GM10248 (cell line): ENCODE data around the gene PITPNC1.

Experiments
- CTCF ChIA-PET: fragments of 300-600 bp; sonication (Branson Sonifier 250); formaldehyde crosslinking; extraction: SDS; loops from one replicate; lab custom pipeline; 2021; ENCODE audit warnings: antibody characterized with exemption; lab: Yijun Ruan, JAX
- POLR2A ChIA-PET: fragments of 350-650 bp; sonication (Branson Sonifier 250); formaldehyde crosslinking; extraction: SDS; loops from one replicate; lab custom pipeline; 2020; ENCODE audit warnings: antibody characterized with exemption; lab: Yijun Ruan, JAX
- DNase-seq: peaks from one replicate; pipeline ENCODE4 v3.0.0; 2012; ENCODE audit errors: extremely low spot score
- TF ChIP-seq, protein P1 (sequence below): IDR thresholded peaks from 2 replicates; pipeline ENCODE4 v1.5.1; 2012; ENCODE audit warnings: mild to moderate bottlenecking, low read depth; ENCODE audit errors: extremely low read depth, missing control alignments, control extremely low read depth

Gene PITPNC1

DNA sequence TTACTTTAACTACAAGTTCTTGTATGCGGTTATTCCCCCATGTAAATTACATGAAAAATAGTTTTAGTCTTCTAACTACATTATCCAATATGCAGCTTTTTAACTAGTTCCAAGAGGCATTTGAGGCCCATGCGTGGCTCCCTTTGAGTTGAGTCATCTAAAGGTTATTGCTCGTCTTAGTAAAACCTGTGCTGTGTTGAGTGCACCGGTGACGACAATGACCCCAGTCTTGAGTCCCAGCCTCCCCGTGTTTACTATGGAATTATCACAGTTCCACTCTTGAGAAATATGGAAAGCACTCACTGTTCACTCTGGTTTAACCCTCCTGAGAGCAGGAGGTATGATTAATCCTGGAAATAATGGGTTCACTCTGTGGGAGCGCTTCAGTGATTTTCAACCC lies 119.2 kb downstream of the PITPNC1 start:
- CTCF ChIA-PET = interaction anchor here (1.3 to 2.7 kb wide), 4 partner anchors 9 to 21 kb away, joined by 3 to 13 read pairs (median 3); no protein-coding TSS in a partner anchor
- POLR2A ChIA-PET = no interaction called here
- TF ChIP-seq, protein P1, sequence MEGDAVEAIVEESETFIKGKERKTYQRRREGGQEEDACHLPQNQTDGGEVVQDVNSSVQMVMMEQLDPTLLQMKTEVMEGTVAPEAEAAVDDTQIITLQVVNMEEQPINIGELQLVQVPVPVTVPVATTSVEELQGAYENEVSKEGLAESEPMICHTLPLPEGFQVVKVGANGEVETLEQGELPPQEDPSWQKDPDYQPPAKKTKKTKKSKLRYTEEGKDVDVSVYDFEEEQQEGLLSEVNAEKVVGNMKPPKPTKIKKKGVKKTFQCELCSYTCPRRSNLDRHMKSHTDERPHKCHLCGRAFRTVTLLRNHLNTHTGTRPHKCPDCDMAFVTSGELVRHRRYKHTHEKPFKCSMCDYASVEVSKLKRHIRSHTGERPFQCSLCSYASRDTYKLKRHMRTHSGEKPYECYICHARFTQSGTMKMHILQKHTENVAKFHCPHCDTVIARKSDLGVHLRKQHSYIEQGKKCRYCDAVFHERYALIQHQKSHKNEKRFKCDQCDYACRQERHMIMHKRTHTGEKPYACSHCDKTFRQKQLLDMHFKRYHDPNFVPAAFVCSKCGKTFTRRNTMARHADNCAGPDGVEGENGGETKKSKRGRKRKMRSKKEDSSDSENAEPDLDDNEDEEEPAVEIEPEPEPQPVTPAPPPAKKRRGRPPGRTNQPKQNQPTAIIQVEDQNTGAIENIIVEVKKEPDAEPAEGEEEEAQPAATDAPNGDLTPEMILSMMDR = no peak
- DNase-seq = no peak

DNA sequence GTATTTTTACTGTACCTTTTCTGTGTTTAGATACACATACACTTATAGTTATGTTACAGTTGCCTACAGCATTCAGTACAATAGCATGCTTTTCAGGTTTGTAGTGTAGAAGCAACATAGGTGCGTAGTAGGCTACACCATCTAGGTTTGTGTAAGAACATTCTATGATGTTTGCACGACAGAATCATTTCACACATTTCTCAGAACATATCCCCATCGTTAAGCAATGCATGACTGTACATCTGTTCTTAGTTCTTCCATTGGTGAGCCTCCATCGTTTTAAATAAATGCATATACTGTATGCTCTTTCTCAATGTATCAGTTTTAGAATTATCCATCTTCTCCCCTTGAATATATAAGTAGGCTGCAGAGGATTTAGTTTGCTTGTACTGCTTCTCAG lies 122.6 kb downstream of the PITPNC1 start:
- POLR2A ChIA-PET = no interaction called here
- no peak for DNase-seq
- TF ChIP-seq, protein P1 = no peak
- CTCF ChIA-PET = interaction anchor here (1.5 kb wide), 1 partner anchor 23 kb away, joined by 3 read pairs; no protein-coding TSS in a partner anchor

DNA sequence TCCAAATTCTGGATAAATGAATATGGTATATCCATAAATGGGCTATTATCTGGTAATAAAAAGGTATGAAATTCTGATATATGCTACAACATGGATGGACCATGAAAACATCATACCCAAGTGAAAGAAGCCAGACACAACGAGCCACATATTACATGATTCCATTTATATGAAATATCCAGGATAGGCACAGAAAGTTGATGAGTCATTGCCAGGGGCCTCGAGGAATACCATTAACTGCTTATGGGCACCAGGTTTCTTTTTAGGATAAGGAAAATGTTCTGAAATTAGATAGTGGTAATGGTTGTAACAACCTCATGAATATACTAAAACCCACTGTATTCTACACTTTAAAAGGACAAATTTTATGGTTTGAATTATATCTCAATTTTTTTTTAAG lies 123.2 kb downstream of the PITPNC1 start:
- TF ChIP-seq, protein P1 = no peak
- no peak for DNase-seq
- ChIA-PET POLR2A (no interaction called here), CTCF (interaction anchor here (1.5 to 2.1 kb wide), 3 partner anchors 11 to 125 kb away, joined by 3 to 9 read pairs (median 6); no protein-coding TSS in a partner anchor)

DNA sequence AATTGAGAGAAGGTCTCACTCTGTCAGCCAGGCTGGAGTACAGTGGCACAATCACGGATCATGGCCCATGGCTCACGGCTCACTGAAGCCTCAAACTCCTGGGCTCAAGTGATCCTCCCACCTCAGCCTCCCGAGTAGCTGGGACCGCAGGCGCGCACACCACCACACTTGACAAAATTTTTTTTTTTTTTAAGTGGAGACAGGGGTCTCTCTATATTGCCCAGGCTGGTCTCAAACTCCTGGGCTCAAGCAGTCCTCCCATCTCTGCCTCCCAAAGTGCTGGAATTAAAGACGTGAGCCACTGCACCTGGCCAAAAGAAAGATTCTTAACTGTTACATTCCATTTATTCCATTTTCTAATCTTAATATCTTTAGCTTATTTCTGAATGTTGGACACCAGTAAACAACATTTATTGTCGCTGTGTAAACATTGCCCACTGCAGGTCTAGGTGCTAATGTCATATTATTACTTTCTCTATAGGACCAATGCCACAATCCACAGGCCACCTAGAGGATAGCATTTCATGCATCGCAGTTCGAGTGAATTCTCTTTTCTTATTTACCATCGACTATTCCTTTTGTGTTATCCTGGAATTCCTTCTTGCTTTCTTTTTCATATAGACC lies 123.7 kb downstream of the PITPNC1 start:
- TF ChIP-seq, protein P1 = no peak
- POLR2A ChIA-PET = no interaction called here
- CTCF ChIA-PET = interaction anchor here (1.5 to 2.1 kb wide), 3 partner anchors 11 to 125 kb away, joined by 3 to 9 read pairs (median 6); no protein-coding TSS in a partner anchor
- DNase-seq = no peak

DNA sequence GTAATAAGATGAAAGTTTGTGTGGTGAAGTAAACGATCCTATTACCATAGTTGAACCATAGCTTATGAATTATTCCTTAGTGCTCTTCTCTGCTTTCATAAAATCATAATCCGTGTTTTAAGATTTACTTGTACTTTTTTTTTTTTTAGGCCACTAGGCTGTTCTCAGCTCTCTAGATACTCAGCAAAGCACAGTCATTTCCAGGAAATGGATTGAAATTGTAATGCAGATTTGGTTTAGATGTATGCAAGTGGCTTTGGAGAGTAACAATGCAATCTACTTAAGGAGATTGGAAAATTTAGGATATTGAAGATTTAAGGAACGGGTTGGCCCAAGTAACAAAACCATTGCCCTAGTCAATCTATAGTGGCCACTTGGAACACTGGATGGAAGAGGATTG lies 125.1 kb downstream of the PITPNC1 start:
- DNase-seq = no peak
- TF ChIP-seq, protein P1 = no peak
- CTCF ChIA-PET = interaction anchor here (1.0 to 2.1 kb wide), 3 partner anchors 9 to 127 kb away, joined by 3 to 9 read pairs (median 6); no protein-coding TSS in a partner anchor
- POLR2A ChIA-PET = no interaction called here

DNA sequence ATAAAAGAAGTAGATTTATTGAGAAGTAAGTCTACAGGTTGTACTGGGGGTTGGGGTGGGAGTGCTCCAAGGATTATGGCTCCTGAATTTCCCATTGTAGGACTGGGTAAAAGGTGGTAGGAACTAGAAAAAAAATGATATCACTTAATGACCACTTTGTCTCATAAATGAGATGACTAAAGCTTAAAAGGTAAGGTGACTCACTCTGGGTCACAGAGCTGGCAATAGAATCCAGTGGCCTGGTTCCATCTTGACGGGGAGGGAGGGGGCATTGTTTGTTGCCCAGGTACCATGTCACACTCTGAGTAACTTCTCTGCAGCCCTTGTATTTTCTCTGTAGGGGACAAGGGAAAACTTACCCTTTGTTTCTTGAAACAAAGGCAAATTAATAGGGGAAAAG lies 126.1 kb downstream of the PITPNC1 start:
- ChIA-PET CTCF (interaction anchor here (1.0 kb wide), 1 partner anchor 28 kb away, joined by 3 read pairs; no protein-coding TSS in a partner anchor), POLR2A (no interaction called here)
- TF ChIP-seq, protein P1 = no peak
- DNase-seq = no peak

DNA sequence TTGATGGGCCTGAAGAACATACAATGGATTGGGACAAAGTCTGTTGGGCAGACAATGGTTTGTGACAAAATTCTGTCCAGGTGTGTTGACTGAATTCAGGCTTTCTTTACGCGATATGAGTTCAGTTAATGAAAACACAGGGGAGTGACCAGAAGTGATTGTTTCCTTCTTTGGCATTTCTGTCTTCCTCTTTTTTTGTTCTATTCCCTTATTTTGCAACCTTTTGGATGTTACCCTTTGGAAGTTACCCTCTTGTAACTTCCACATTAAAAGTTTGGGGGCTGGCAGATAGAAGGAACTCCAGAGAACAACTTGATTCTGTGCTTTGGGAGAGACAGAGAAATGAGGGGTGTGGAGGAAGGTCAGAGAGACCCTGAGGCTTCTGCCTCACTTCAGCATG lies 126.7 kb downstream of the PITPNC1 start:
- no peak for DNase-seq
- TF ChIP-seq, protein P1 = no peak
- CTCF ChIA-PET = no interaction called here
- POLR2A ChIA-PET = no interaction called here
